ENCODE data around the gene OR9K2. TPM values are rescaled to one million over a fixed set of nuclear protein-coding genes. Genes with fewer than 3 reads are reported as not detected.

The OR9K2 gene
- total RNA-seq, 1 experiment from 2014 or later, result not detected

Other genes with a start within 250 kb of the OR9K2 start
- gene TESPA1, start 141.6 kb upstream of the OR9K2 start, total RNA-seq (2021), result not detected in 2 replicates
- not detected in 2 replicates for gene NEUROD4, start 106.4 kb upstream of the OR9K2 start, total RNA-seq (2021)
- gene OR10A7, start 94.6 kb downstream of the OR9K2 start, total RNA-seq (2021), result not detected in 2 replicates
- not detected in 2 replicates for gene OR6C74, start 118.2 kb downstream of the OR9K2 start, total RNA-seq (2021)
- not detected in 2 replicates for gene OR6C6, start 170.2 kb downstream of the OR9K2 start, total RNA-seq (2021)
- not detected in 2 replicates for gene OR6C1, start 187.9 kb downstream of the OR9K2 start, total RNA-seq (2021)
- not detected in 2 replicates for gene OR6C3, start 204.3 kb downstream of the OR9K2 start, total RNA-seq (2021)
- gene OR6C75, start 236.6 kb downstream of the OR9K2 start, total RNA-seq (2021), result not detected in 2 replicates

Measured in PC-9 (cell line).